CD8-positive, alpha-beta memory T cell (primary cell): ENCODE results near the gene DCLK1. TPM values are rescaled to one million over a fixed set of nuclear protein-coding genes. Genes with fewer than 3 reads are reported as not detected.
"Not testable (repeated sequence)": the region's sequence is repeated elsewhere in the genome, so short reads cannot be mapped to it uniquely, and the experiment has no call there.

Source experiments
- CTCF ChIA-PET: fragments of 350-600 bp; sonication (Branson Sonifier 250); formaldehyde crosslinking; loops from one replicate; lab custom pipeline; 2021; ENCODE audit warnings: antibody characterized with exemption; lab: Charles Lee
- POLR2A ChIA-PET: fragments of 350-600 bp; sonication (Branson Sonifier 250); formaldehyde crosslinking; loops from one replicate; lab custom pipeline; 2021; ENCODE audit warnings: antibody characterized with exemption; lab: Charles Lee
- DNase-seq, 5 donors: peaks; one replicate each; pipeline versions ENCODE4 v3.0.0 to v3.0.0-alpha.2; 2020 to 2022; ENCODE audit warnings: mixed read lengths in 1 of 5
- H3K27ac ChIP-seq: one replicate; pipeline ENCODE4 v1.7.0; 2013; ENCODE audit warnings: low read depth, mild to moderate bottlenecking, low read length, moderate library complexity
- H3K27me3 ChIP-seq: 2 replicates; pipeline ENCODE4 v1.7.0; 2013; ENCODE audit warnings: low read length, mild to moderate bottlenecking; ENCODE audit not compliant: insufficient read depth, poor library complexity, severe bottlenecking
- H3K36me3 ChIP-seq: 2 replicates; pipeline ENCODE4 v1.7.0; 2013; ENCODE audit warnings: mild to moderate bottlenecking, low read length, moderate library complexity; ENCODE audit not compliant: insufficient read depth
- H3K4me1 ChIP-seq: 2 replicates; pipeline ENCODE4 v1.7.0; 2013; ENCODE audit warnings: mild to moderate bottlenecking, low read length, moderate library complexity; ENCODE audit not compliant: insufficient read depth
- H3K4me3 ChIP-seq: 2 replicates; pipeline ENCODE4 v1.7.0; 2013; ENCODE audit warnings: mild to moderate bottlenecking, low read length
- H3K9me3 ChIP-seq: 2 replicates; pipeline ENCODE4 v1.7.0; 2013; ENCODE audit warnings: mild to moderate bottlenecking, low read length
- H3K27ac Mint-ChIP-seq, 8 donors: one replicate each; pipeline ENCODE4 v1.8.0; 2020 to 2021; ENCODE audit warnings: mixed read lengths in 8 of 8, mild to moderate bottlenecking in 6 of 8, inconsistent platforms in 3 of 8, moderate library complexity in 3 of 8
- H3K27me3 Mint-ChIP-seq, 2 donors: one replicate each; pipeline ENCODE4 v1.8.0; 2020 to 2021; ENCODE audit warnings: mixed read lengths in 2 of 2, mild to moderate bottlenecking in 1 of 2, moderate library complexity in 1 of 2
- H3K36me3 Mint-ChIP-seq, 3 donors: one replicate each; pipeline ENCODE4 v1.8.0; 2020 to 2021; ENCODE audit warnings: mixed read lengths in 3 of 3, inconsistent platforms in 1 of 3, mild to moderate bottlenecking in 1 of 3
- H3K4me1 Mint-ChIP-seq, 3 donors: one replicate each; pipeline ENCODE4 v1.8.0; 2020 to 2021; ENCODE audit warnings: mixed read lengths in 3 of 3, inconsistent platforms in 1 of 3, mild to moderate bottlenecking in 1 of 3
- H3K4me3 Mint-ChIP-seq, 7 donors: one replicate each; pipeline ENCODE4 v1.8.0; 2020 to 2021; ENCODE audit warnings: mixed read lengths in 7 of 7, mild to moderate bottlenecking in 6 of 7, moderate library complexity in 4 of 7, inconsistent platforms in 2 of 7
- H3K9me3 Mint-ChIP-seq, 5 donors: one replicate each; pipeline ENCODE4 v1.8.0; 2020 to 2022; ENCODE audit warnings: mixed read lengths in 5 of 5, mild to moderate bottlenecking in 3 of 5, moderate library complexity in 2 of 5, inconsistent platforms in 1 of 5
- polyA plus RNA-seq: library from polyadenylated mRNA; unstranded; fragments of 300-500 nt; fragmentation: Illumina TruSeq; gene quantifications from one replicate; pipeline ENCODE4 v1.2.3, GENCODE V29; 2021
- total RNA-seq, 2 experiments: library from RNA; stranded (reverse); gene quantifications; one replicate each; pipeline ENCODE4 v1.2.3, GENCODE V29; 2021

DCLK1 gene
- total and polyA plus RNA-seq, 3 experiments from 2014 or later: not detected

DNA sequence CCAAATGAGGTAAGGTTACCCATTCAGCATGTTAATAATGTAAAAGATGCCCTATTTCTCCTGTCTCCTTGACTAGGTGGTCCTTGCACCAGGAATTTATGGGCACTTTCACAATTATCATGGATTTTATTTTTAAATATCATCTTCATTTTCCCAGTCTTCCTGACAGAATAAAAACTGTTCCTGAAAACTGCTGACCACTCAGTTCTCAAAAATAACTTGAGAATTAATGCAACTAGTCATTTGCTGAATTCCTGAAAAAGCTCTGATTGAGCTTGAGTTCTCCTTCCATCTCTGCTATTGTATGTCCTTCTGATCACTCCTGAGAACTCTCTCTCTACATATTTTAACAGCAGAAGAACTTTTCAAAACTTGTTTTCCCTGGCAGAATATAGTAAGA is 55.0 kb downstream of the DCLK1 start:
- H3K4me1 Mint-ChIP-seq: no peaks in the 10 kb centered on the region
- Histone ChIP-seq H3K4me3 (no peak overlapping the region), H3K27ac (no peak overlapping the region), H3K4me1 (no peaks in the 10 kb centered on the region), H3K36me3 (no peaks in the 10 kb centered on the region), H3K27me3 (no peaks in the 10 kb centered on the region), H3K9me3 (no peaks in the 10 kb centered on the region)
- ChIA-PET POLR2A (no interaction called here), CTCF (no interaction called here)
- H3K27me3 Mint-ChIP-seq: no peaks in the 10 kb centered on the region
- no peak overlapping the region for H3K4me3 Mint-ChIP-seq
- H3K27ac Mint-ChIP-seq: no peak overlapping the region
- peaks cover 0 to 2% (median 0%) of the 10 kb centered on the region in 3 donors for H3K36me3 Mint-ChIP-seq
- peaks cover 0 to 29% (median 14%) of the 10 kb centered on the region in 5 donors for H3K9me3 Mint-ChIP-seq
- DNase-seq: no peak

DNA sequence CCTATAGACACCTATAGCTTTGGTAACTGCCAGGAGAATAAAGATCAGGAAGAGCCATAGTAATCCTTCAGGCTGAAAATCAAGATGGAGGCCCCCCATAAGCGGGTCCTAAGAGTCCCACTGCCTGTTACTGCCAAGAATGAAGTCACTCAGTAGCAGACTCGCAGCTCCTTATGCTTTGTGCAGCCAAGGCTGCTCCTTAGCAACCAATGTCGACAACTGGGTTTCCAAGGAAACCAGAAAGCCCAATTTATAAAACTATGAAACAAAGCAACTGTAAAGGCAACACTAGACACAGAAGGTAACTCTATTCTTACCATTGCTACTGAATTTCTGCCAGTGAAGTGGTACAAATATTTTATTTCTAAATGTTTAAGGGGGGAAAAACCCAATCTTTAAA is 56.5 kb downstream of the DCLK1 start:
- Mint-ChIP-seq H3K27ac (no peak overlapping the region), H3K27me3 (no peaks in the 10 kb centered on the region), H3K36me3 (peaks cover 0 to 2% (median 0%) of the 10 kb centered on the region in 3 donors), H3K4me1 (no peaks in the 10 kb centered on the region), H3K9me3 (peaks cover 0 to 29% (median 10%) of the 10 kb centered on the region in 5 donors), H3K4me3 (no peak overlapping the region)
- Histone ChIP-seq H3K27ac (no peak overlapping the region), H3K27me3 (no peaks in the 10 kb centered on the region), H3K9me3 (no peaks in the 10 kb centered on the region), H3K4me1 (no peaks in the 10 kb centered on the region), H3K36me3 (no peaks in the 10 kb centered on the region), H3K4me3 (no peak overlapping the region)
- CTCF ChIA-PET: no interaction called here
- DNase-seq: no peak
- POLR2A ChIA-PET: no interaction called here

GRCh38 chr13:36072152-36072935 is 58.8 kb downstream of the DCLK1 start:
- H3K36me3 Mint-ChIP-seq: peaks cover 0 to 2% (median 0%) of the 10 kb centered on the region in 3 donors
- no peak overlapping the region for H3K4me3 Mint-ChIP-seq
- H3K4me1 Mint-ChIP-seq: no peaks in the 10 kb centered on the region
- H3K27ac Mint-ChIP-seq: no peak overlapping the region
- no peaks in the 10 kb centered on the region for H3K4me1 ChIP-seq
- H3K27ac ChIP-seq: no peak overlapping the region
- H3K9me3 ChIP-seq: no peaks in the 10 kb centered on the region
- no peak for DNase-seq
- ChIA-PET CTCF (no interaction called here), POLR2A (no interaction called here)
- no peaks in the 10 kb centered on the region for H3K27me3 Mint-ChIP-seq
- H3K9me3 Mint-ChIP-seq: peaks cover 0 to 22% (median 8%) of the 10 kb centered on the region in 5 donors
- H3K36me3 ChIP-seq: no peaks in the 10 kb centered on the region
- no peak overlapping the region for H3K4me3 ChIP-seq
- H3K27me3 ChIP-seq: no peaks in the 10 kb centered on the region

DNA sequence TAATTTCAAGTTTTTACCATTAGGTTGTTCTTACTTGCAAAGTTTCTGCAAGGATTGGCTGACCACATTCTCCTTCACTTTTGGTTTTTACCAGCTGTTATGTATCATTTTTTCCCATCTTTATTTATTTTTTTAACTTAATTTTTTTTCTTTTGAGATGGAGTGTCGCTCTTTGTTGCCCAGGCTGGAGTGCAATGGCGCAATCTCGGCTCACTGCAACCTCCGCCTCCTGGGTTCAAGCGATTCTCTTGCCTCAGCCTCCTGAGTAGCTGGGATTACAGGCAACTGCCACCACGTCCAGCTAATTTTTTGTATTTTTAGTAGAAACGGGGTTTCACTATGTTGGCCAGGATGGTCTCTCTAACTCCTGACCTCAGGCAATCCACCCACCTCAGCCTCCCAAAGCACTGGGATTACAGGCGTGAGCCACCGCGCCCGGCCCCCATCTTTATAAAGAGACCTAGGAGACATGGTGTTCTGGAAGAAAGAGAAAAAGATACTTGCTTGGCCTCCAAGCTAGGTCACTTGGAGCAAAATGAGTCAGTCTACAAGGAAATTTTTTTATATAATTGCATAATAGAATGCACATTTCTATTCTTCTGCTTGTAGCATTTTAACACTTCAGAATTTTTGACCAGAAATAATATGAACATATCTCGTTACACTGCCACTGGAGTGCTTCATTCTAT is 60.5 kb downstream of the DCLK1 start:
- H3K4me1 Mint-ChIP-seq, H3K4me1 ChIP-seq, H3K4me3 ChIP-seq, POLR2A ChIA-PET, H3K27me3 Mint-ChIP-seq, H3K27me3 ChIP-seq, H3K36me3 Mint-ChIP-seq, H3K9me3 ChIP-seq, H3K27ac ChIP-seq, CTCF ChIA-PET, H3K4me3 Mint-ChIP-seq, H3K36me3 ChIP-seq, DNase-seq, H3K27ac Mint-ChIP-seq: not testable (repeated sequence)
- H3K9me3 Mint-ChIP-seq: peaks cover 0 to 17% (median 9%) of the 10 kb centered on the region in 5 donors

GRCh38 chr13:36069881-36070366 is 61.3 kb downstream of the DCLK1 start:
- H3K4me1 Mint-ChIP-seq: no peaks in the 10 kb centered on the region
- no peaks in the 10 kb centered on the region for H3K27me3 Mint-ChIP-seq
- H3K4me3 ChIP-seq: no peak overlapping the region
- H3K27ac ChIP-seq: no peak overlapping the region
- CTCF ChIA-PET: no interaction called here
- H3K36me3 Mint-ChIP-seq: no peaks in the 10 kb centered on the region
- H3K27ac Mint-ChIP-seq: no peak overlapping the region
- H3K27me3 ChIP-seq: no peaks in the 10 kb centered on the region
- no peaks in the 10 kb centered on the region for H3K36me3 ChIP-seq
- peaks cover 0 to 11% (median 7%) of the 10 kb centered on the region in 5 donors for H3K9me3 Mint-ChIP-seq
- no peak for DNase-seq
- no peaks in the 10 kb centered on the region for H3K4me1 ChIP-seq
- H3K9me3 ChIP-seq: no peaks in the 10 kb centered on the region
- H3K4me3 Mint-ChIP-seq: no peak overlapping the region
- POLR2A ChIA-PET: no interaction called here

GRCh38 chr13:36068991-36069390 is 62.2 kb downstream of the DCLK1 start:
- H3K9me3 Mint-ChIP-seq: peaks cover 0 to 12% (median 7%) of the 10 kb centered on the region in 5 donors
- H3K27me3 Mint-ChIP-seq: no peaks in the 10 kb centered on the region
- no peaks in the 10 kb centered on the region for H3K4me1 ChIP-seq
- DNase-seq: no peak
- H3K27ac ChIP-seq: no peak overlapping the region
- no peak overlapping the region for H3K4me3 ChIP-seq
- no peak overlapping the region for H3K27ac Mint-ChIP-seq
- CTCF ChIA-PET: no interaction called here
- no peaks in the 10 kb centered on the region for H3K4me1 Mint-ChIP-seq
- no peaks in the 10 kb centered on the region for H3K27me3 ChIP-seq
- H3K36me3 ChIP-seq: no peaks in the 10 kb centered on the region
- H3K4me3 Mint-ChIP-seq: no peak overlapping the region
- H3K36me3 Mint-ChIP-seq: no peaks in the 10 kb centered on the region
- no peaks in the 10 kb centered on the region for H3K9me3 ChIP-seq
- POLR2A ChIA-PET: no interaction called here

DNA sequence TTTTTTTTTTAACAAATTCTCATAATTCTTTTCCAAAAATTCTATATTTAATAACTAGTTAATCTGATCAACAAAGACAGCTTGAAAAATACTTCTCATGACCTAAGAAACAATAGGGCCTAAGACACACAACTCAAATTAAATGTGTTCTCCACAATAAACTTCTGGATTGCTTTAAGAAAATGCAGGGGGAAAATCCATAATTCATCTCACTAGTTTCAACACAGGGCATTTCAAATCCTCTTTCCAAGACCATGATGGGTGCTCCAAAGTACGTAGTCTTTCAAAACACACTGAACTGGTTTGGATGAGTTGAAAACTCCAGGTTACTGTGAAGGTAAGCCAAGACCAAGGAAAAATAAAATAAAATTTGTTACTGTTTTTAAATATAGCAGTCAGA is 62.6 kb downstream of the DCLK1 start:
- no peaks in the 10 kb centered on the region for H3K4me1 ChIP-seq
- Mint-ChIP-seq H3K27ac (no peak overlapping the region), H3K27me3 (no peaks in the 10 kb centered on the region), H3K4me1 (no peaks in the 10 kb centered on the region), H3K36me3 (no peaks in the 10 kb centered on the region), H3K9me3 (peaks cover 0 to 11% (median 7%) of the 10 kb centered on the region in 5 donors), H3K4me3 (no peak overlapping the region)
- H3K27ac ChIP-seq: no peak overlapping the region
- no peaks in the 10 kb centered on the region for H3K36me3 ChIP-seq
- ChIA-PET CTCF (no interaction called here), POLR2A (no interaction called here)
- no peak for DNase-seq
- H3K4me3 ChIP-seq: no peak overlapping the region
- H3K27me3 ChIP-seq: no peaks in the 10 kb centered on the region
- no peaks in the 10 kb centered on the region for H3K9me3 ChIP-seq

- Histone ChIP-seq H3K27ac (no peak overlapping the region), H3K4me1 (no peaks in the 10 kb centered on the region), H3K9me3 (no peaks in the 10 kb centered on the region), H3K4me3 (no peak overlapping the region), H3K27me3 (no peaks in the 10 kb centered on the region), H3K36me3 (no peaks in the 10 kb centered on the region)
- peaks cover 0 to 8% (median 6%) of the 10 kb centered on the region in 5 donors for H3K9me3 Mint-ChIP-seq
- CTCF ChIA-PET: no interaction called here
- no peaks in the 10 kb centered on the region for H3K27me3 Mint-ChIP-seq
- DNase-seq: no peak
- H3K4me3 Mint-ChIP-seq: no peak overlapping the region
- no peaks in the 10 kb centered on the region for H3K4me1 Mint-ChIP-seq
- H3K27ac Mint-ChIP-seq: no peak overlapping the region
- no peaks in the 10 kb centered on the region for H3K36me3 Mint-ChIP-seq
- POLR2A ChIA-PET: no interaction called here
These were observed 63.3 kb downstream of the DCLK1 start for GRCh38 chr13:36067746-36068381.
